ENCODE data around the gene PAPPA2. TPM values are rescaled to one million over a fixed set of nuclear protein-coding genes. Genes with fewer than 3 reads are reported as not detected.
"Not testable (repeated sequence)": the region's sequence is repeated elsewhere in the genome, so short reads cannot be mapped to it uniquely, and the experiment has no call there.

Gene PAPPA2
- total and polyA plus RNA-seq, 7 donors = 0.05 to 1.1 (median 0.06) TPM; not detected in 2

- WGBS, 3 donors = 64 to 86% (median 78%) methylated on average over 2 of the region's 2 CpGs
- no peak for DNase-seq
- no peak for ATAC-seq
- Histone ChIP-seq H3K4me1 (no peaks in the 10 kb centered on the region), H3K9me3 (no peaks in the 10 kb centered on the region), H3K36me3 (ENCODE audit: insufficient read depth in 1 of 2, low read depth in 1 of 2) (no peaks in the 10 kb centered on the region), H3K27ac (no peak overlapping the region), H3K27me3 (ENCODE audit: insufficient read depth in 3 of 3, low read length in 2 of 3) (no peaks in the 10 kb centered on the region), H3K4me3 (no peak overlapping the region)
- intact Hi-C loops (cut with DNase I) = no loop called here
- TF ChIP-seq CTCF (IDR thresholded peaks at IDR 0.05) = no peak
Measured at GRCh38 chr1:176440176-176440575, 22.8 kb upstream of the PAPPA2 start.

GRCh38 chr1:176444286-176444685 is 18.7 kb upstream of the PAPPA2 start:
- no peak for DNase-seq
- no peak for ATAC-seq
- no peaks in the 10 kb centered on the region for H3K4me1 ChIP-seq
- WGBS, 3 donors = 77 to 83% (median 80%) methylated on average over 4 of the region's 4 CpGs
- no peak for TF ChIP-seq CTCF (IDR thresholded peaks at IDR 0.05)
- no peak overlapping the region for H3K27ac ChIP-seq
- no peak overlapping the region for H3K4me3 ChIP-seq
- H3K27me3 ChIP-seq (ENCODE audit: insufficient read depth in 3 of 3, low read length in 2 of 3) = peaks cover 0 to 2% (median 0%) of the 10 kb centered on the region in 3 donors
- no peaks in the 10 kb centered on the region for H3K9me3 ChIP-seq
- H3K36me3 ChIP-seq (ENCODE audit: insufficient read depth in 1 of 2, low read depth in 1 of 2) = no peaks in the 10 kb centered on the region
- intact Hi-C loops (cut with DNase I) = no loop called here

- WGBS, 3 donors = 59 to 77% (median 66%) methylated on average over 2 of the region's 2 CpGs
- DNase-seq = no peak
- H3K4me3 ChIP-seq = no peak overlapping the region
- H3K27ac ChIP-seq = no peak overlapping the region
- ATAC-seq = no peak
- H3K9me3 ChIP-seq = no peaks in the 10 kb centered on the region
- H3K4me1 ChIP-seq = no peaks in the 10 kb centered on the region
- no peaks in the 10 kb centered on the region for H3K36me3 ChIP-seq (ENCODE audit: insufficient read depth in 1 of 2, low read depth in 1 of 2)
- no peak for TF ChIP-seq CTCF (IDR thresholded peaks at IDR 0.05)
- H3K27me3 ChIP-seq (ENCODE audit: insufficient read depth in 3 of 3, low read length in 2 of 3) = peaks cover 0 to 2% (median 0%) of the 10 kb centered on the region in 3 donors
- intact Hi-C loops (cut with DNase I) = loop anchor here in 1 of 2 donors (5.0 kb wide), 1 partner anchor 48 kb away; no protein-coding TSS in a partner anchor
Measured at GRCh38 chr1:176445402-176445801, 17.6 kb upstream of the PAPPA2 start.

- WGBS, 3 donors = 69 to 76% (median 73%) methylated on average over 4 of the region's 4 CpGs
- no peak for TF ChIP-seq CTCF (IDR thresholded peaks at IDR 0.05)
Measured at GRCh38 chr1:176448340-176448739, 14.6 kb upstream of the PAPPA2 start.

GRCh38 chr1:176450526-176450925 is 12.4 kb upstream of the PAPPA2 start:
- Histone ChIP-seq H3K36me3 (ENCODE audit: insufficient read depth in 1 of 2, low read depth in 1 of 2) (no peaks in the 10 kb centered on the region), H3K27ac (no peak overlapping the region), H3K4me3 (no peak overlapping the region), H3K27me3 (ENCODE audit: insufficient read depth in 3 of 3, low read length in 2 of 3) (peaks cover 0 to 2% (median 0%) of the 10 kb centered on the region in 3 donors), H3K4me1 (no peaks in the 10 kb centered on the region), H3K9me3 (no peaks in the 10 kb centered on the region)
- intact Hi-C loops (cut with DNase I) = no loop called here
- ATAC-seq (no peak), DNase-seq (no peak)
- 52 to 72% (median 56%) methylated on average over 1 of the region's 1 CpG for WGBS, 3 donors
- no peak for TF ChIP-seq CTCF (IDR thresholded peaks at IDR 0.05)

More at GRCh38 chr1:176448340-176448739, 14.6 kb upstream of the PAPPA2 start:
- no peak overlapping the region for H3K27ac ChIP-seq
- DNase-seq (no peak), ATAC-seq (no peak)
- no peaks in the 10 kb centered on the region for H3K9me3 ChIP-seq
- no peaks in the 10 kb centered on the region for H3K36me3 ChIP-seq (ENCODE audit: insufficient read depth in 1 of 2, low read depth in 1 of 2)
- H3K27me3 ChIP-seq (ENCODE audit: insufficient read depth in 3 of 3, low read length in 2 of 3) = peaks cover 0 to 2% (median 0%) of the 10 kb centered on the region in 3 donors
- H3K4me3 ChIP-seq = no peak overlapping the region
- intact Hi-C loops (cut with DNase I) = loop anchor here in 1 of 2 donors (5.0 kb wide), 1 partner anchor 51 kb away; no protein-coding TSS in a partner anchor
- no peaks in the 10 kb centered on the region for H3K4me1 ChIP-seq

- WGBS, 3 donors = 80 to 83% (median 83%) methylated on average over 2 of the region's 2 CpGs
- H3K36me3 ChIP-seq (ENCODE audit: insufficient read depth in 1 of 2, low read depth in 1 of 2); intact Hi-C loops (cut with DNase I); H3K4me1 ChIP-seq; H3K27ac ChIP-seq; H3K4me3 ChIP-seq; H3K9me3 ChIP-seq; H3K27me3 ChIP-seq (ENCODE audit: insufficient read depth in 3 of 3, low read length in 2 of 3); DNase-seq; ATAC-seq: not testable (repeated sequence)
Measured at GRCh38 chr1:176451741-176452140, 11.2 kb upstream of the PAPPA2 start.
